ENCODE results near the gene ALG8.

The ALG8 gene

GRCh38 chr11:78081583-78081982 is 57.8 kb downstream of the ALG8 start:
- H4K5ac ChIP-seq (ENCODE audit: low read length), result no peak overlapping the region

GRCh38 chr11:78080818-78081495 is 58.5 kb downstream of the ALG8 start:
- DNase-seq, result peak; percentile 52
- no CpG with 5 or more reads among the region's 11 CpGs for WGBS (ENCODE audit: extremely low coverage, insufficient coverage, low lambda C conversion rate)
- Histone ChIP-seq H2BK15ac (replicated peaks; ENCODE audit: low read depth) (no peak overlapping the region), H3K18ac (ENCODE audit: low read length) (no peak overlapping the region), H3K4me3 (ENCODE audit: low read length) (no peak overlapping the region), H3K56ac (ENCODE audit: low read length) (no peak overlapping the region), H2AK5ac (ENCODE audit: low read length) (no peak overlapping the region), H4K5ac (ENCODE audit: low read length) (no peak overlapping the region), H4K8ac (ENCODE audit: low read depth, low read length) (no peak overlapping the region), H3K9ac (ENCODE audit: low read length) (no peak overlapping the region), H3K36me3 (ENCODE audit: control insufficient read depth, insufficient read depth, low read length) (no peaks in the 10 kb centered on the region), H3K4ac (ENCODE audit: low read depth, low read length) (no peak overlapping the region), H3K79me1 (ENCODE audit: low read length) (peaks cover 18% of the 10 kb centered on the region), H3K79me2 (ENCODE audit: control insufficient read depth, insufficient read depth, low read length) (peaks cover 31% of the 10 kb centered on the region), H3K23ac (ENCODE audit: low read length) (no peak overlapping the region), H2BK5ac (ENCODE audit: low read length) (no peak overlapping the region), H2BK120ac (ENCODE audit: low read depth, low read length) (no peak overlapping the region), H3K4me2 (ENCODE audit: low read length) (no peak overlapping the region), H3K4me1 (ENCODE audit: control insufficient read depth, low read depth, low read length) (peaks cover 3% of the 10 kb centered on the region), H3K27me3 (ENCODE audit: insufficient read depth, low read length, poor library complexity) (no peaks in the 10 kb centered on the region), H3K27ac (ENCODE audit: low read depth, low read length) (no peak overlapping the region)

More at GRCh38 chr11:78081583-78081982, 57.8 kb downstream of the ALG8 start:
- Histone ChIP-seq H3K79me2 (ENCODE audit: control insufficient read depth, insufficient read depth, low read length) (peaks cover 27% of the 10 kb centered on the region), H2AK5ac (ENCODE audit: low read length) (no peak overlapping the region), H2BK15ac (replicated peaks; ENCODE audit: low read depth) (no peak overlapping the region), H2BK120ac (ENCODE audit: low read depth, low read length) (no peak overlapping the region), H3K23ac (ENCODE audit: low read length) (no peak overlapping the region), H3K4me2 (ENCODE audit: low read length) (no peak overlapping the region), H3K27ac (ENCODE audit: low read depth, low read length) (no peak overlapping the region), H3K4me1 (ENCODE audit: control insufficient read depth, low read depth, low read length) (peaks cover 2% of the 10 kb centered on the region), H3K36me3 (ENCODE audit: control insufficient read depth, insufficient read depth, low read length) (no peaks in the 10 kb centered on the region), H3K4ac (ENCODE audit: low read depth, low read length) (no peak overlapping the region), H3K9ac (ENCODE audit: low read length) (no peak overlapping the region), H3K27me3 (ENCODE audit: insufficient read depth, low read length, poor library complexity) (no peaks in the 10 kb centered on the region), H3K4me3 (ENCODE audit: low read length) (no peak overlapping the region), H3K56ac (ENCODE audit: low read length) (no peak overlapping the region), H3K18ac (ENCODE audit: low read length) (no peak overlapping the region), H3K79me1 (ENCODE audit: low read length) (peaks cover 15% of the 10 kb centered on the region), H4K8ac (ENCODE audit: low read depth, low read length) (no peak overlapping the region), H2BK5ac (ENCODE audit: low read length) (no peak overlapping the region)
- no CpG with 5 or more reads among the region's 6 CpGs for WGBS (ENCODE audit: extremely low coverage, insufficient coverage, low lambda C conversion rate)
- DNase-seq, result no peak

GRCh38 chr11:78080084-78080817 is 59.2 kb downstream of the ALG8 start:
- Histone ChIP-seq H3K36me3 (ENCODE audit: control insufficient read depth, insufficient read depth, low read length) (no peaks in the 10 kb centered on the region), H3K27me3 (ENCODE audit: insufficient read depth, low read length, poor library complexity) (no peaks in the 10 kb centered on the region), H3K4me1 (ENCODE audit: control insufficient read depth, low read depth, low read length) (peaks cover 3% of the 10 kb centered on the region), H3K79me2 (ENCODE audit: control insufficient read depth, insufficient read depth, low read length) (peaks cover 36% of the 10 kb centered on the region), H4K8ac (ENCODE audit: low read depth, low read length) (peak overlapping the region; percentile 29), H3K4me3 (ENCODE audit: low read length) (peak overlapping the region; percentile 70), H3K79me1 (ENCODE audit: low read length) (peaks cover 21% of the 10 kb centered on the region), H4K5ac (ENCODE audit: low read length) (peak overlapping the region; percentile 90), H2BK120ac (ENCODE audit: low read depth, low read length) (no peak overlapping the region), H3K4ac (ENCODE audit: low read depth, low read length) (no peak overlapping the region), H2BK5ac (ENCODE audit: low read length) (no peak overlapping the region), H3K23ac (ENCODE audit: low read length) (peak overlapping the region; percentile 30), H3K56ac (ENCODE audit: low read length) (peak overlapping the region; percentile 95), H2AK5ac (ENCODE audit: low read length) (no peak overlapping the region), H2BK15ac (replicated peaks; ENCODE audit: low read depth) (no peak overlapping the region), H3K4me2 (ENCODE audit: low read length) (peak overlapping the region; percentile 88), H3K18ac (ENCODE audit: low read length) (peak overlapping the region; percentile 82), H3K9ac (ENCODE audit: low read length) (peak overlapping the region; percentile 73), H3K27ac (ENCODE audit: low read depth, low read length) (no peak overlapping the region)
- whole genome bisulfite sequencing (ENCODE audit: extremely low coverage, insufficient coverage, low lambda C conversion rate), result no CpG with 5 or more reads among the region's 23 CpGs
- no peak for DNase-seq

- no peak within 1 kb of the TSS for H2BK15ac ChIP-seq (replicated peaks; ENCODE audit: low read depth)
- WGBS (ENCODE audit: extremely low coverage, insufficient coverage, low lambda C conversion rate), result no CpG with 5 or more reads among the region's 68 CpGs
- H2AK5ac ChIP-seq (ENCODE audit: low read length), result no peak within 1 kb of the TSS
- H3K4me2 ChIP-seq (ENCODE audit: low read length), result peak within 1 kb of the TSS; percentile 88
- H3K27me3 ChIP-seq (ENCODE audit: insufficient read depth, low read length, poor library complexity), result no peaks in the 10 kb centered on the region
- peak within 1 kb of the TSS; percentile 82 for H3K18ac ChIP-seq (ENCODE audit: low read length)
- H4K8ac ChIP-seq (ENCODE audit: low read depth, low read length), result peak within 1 kb of the TSS; percentile 29
- H2BK120ac ChIP-seq (ENCODE audit: low read depth, low read length), result no peak within 1 kb of the TSS
- peak within 1 kb of the TSS; percentile 95 for H3K56ac ChIP-seq (ENCODE audit: low read length)
- peaks cover 3% of the 10 kb centered on the region for H3K4me1 ChIP-seq (ENCODE audit: control insufficient read depth, low read depth, low read length)
- H3K23ac ChIP-seq (ENCODE audit: low read length), result peak within 1 kb of the TSS; percentile 30
- peaks cover 25% of the 10 kb centered on the region for H3K79me1 ChIP-seq (ENCODE audit: low read length)
- peak within 1 kb of the TSS; percentile 73 for H3K9ac ChIP-seq (ENCODE audit: low read length)
- DNase-seq, result peak; percentile 79
- no peaks in the 10 kb centered on the region for H3K36me3 ChIP-seq (ENCODE audit: control insufficient read depth, insufficient read depth, low read length)
- no peak within 1 kb of the TSS for H2BK5ac ChIP-seq (ENCODE audit: low read length)
- peak within 1 kb of the TSS; percentile 70 for H3K4me3 ChIP-seq (ENCODE audit: low read length)
- peak within 1 kb of the TSS; percentile 29 for H3K27ac ChIP-seq (ENCODE audit: low read depth, low read length)
- peaks cover 40% of the 10 kb centered on the region for H3K79me2 ChIP-seq (ENCODE audit: control insufficient read depth, insufficient read depth, low read length)
- H3K4ac ChIP-seq (ENCODE audit: low read depth, low read length), result no peak within 1 kb of the TSS
- H4K5ac ChIP-seq (ENCODE audit: low read length), result peak within 1 kb of the TSS; percentile 90
Observed at GRCh38 chr11:78079232-78080083, 60.0 kb downstream of the ALG8 start, which contains the start of gene NDUFC2. Gene NDUFC2 (minus strand): TSS chr11:78079862. CDS start chr11:78079744, 118 bp downstream.

- H3K18ac ChIP-seq (ENCODE audit: low read length), result no peak overlapping the region
- H4K8ac ChIP-seq (ENCODE audit: low read depth, low read length), result no peak overlapping the region
- no peak overlapping the region for H2BK15ac ChIP-seq (replicated peaks; ENCODE audit: low read depth)
- no peak overlapping the region for H3K4ac ChIP-seq (ENCODE audit: low read depth, low read length)
- H3K79me1 ChIP-seq (ENCODE audit: low read length), result peaks cover 25% of the 10 kb centered on the region
- H2BK120ac ChIP-seq (ENCODE audit: low read depth, low read length), result no peak overlapping the region
- no peak overlapping the region for H2BK5ac ChIP-seq (ENCODE audit: low read length)
- no peaks in the 10 kb centered on the region for H3K36me3 ChIP-seq (ENCODE audit: control insufficient read depth, insufficient read depth, low read length)
- H3K27me3 ChIP-seq (ENCODE audit: insufficient read depth, low read length, poor library complexity), result no peaks in the 10 kb centered on the region
- WGBS (ENCODE audit: extremely low coverage, insufficient coverage, low lambda C conversion rate), result no CpG with 5 or more reads among the region's 21 CpGs
- H3K4me2 ChIP-seq (ENCODE audit: low read length), result peak overlapping the region; percentile 27
- H4K5ac ChIP-seq (ENCODE audit: low read length), result no peak overlapping the region
- H3K4me1 ChIP-seq (ENCODE audit: control insufficient read depth, low read depth, low read length), result peaks cover 3% of the 10 kb centered on the region
- H2AK5ac ChIP-seq (ENCODE audit: low read length), result no peak overlapping the region
- peaks cover 40% of the 10 kb centered on the region for H3K79me2 ChIP-seq (ENCODE audit: control insufficient read depth, insufficient read depth, low read length)
- DNase-seq, result no peak
- H3K27ac ChIP-seq (ENCODE audit: low read depth, low read length), result no peak overlapping the region
- peak overlapping the region; percentile 70 for H3K4me3 ChIP-seq (ENCODE audit: low read length)
- peak overlapping the region; percentile 73 for H3K9ac ChIP-seq (ENCODE audit: low read length)
- no peak overlapping the region for H3K23ac ChIP-seq (ENCODE audit: low read length)
- H3K56ac ChIP-seq (ENCODE audit: low read length), result peak overlapping the region; percentile 95
Observed at GRCh38 chr11:78078218-78079167, 60.9 kb downstream of the ALG8 start.

Measured in mesendoderm (in vitro differentiated cells).